Loucy (cell line): ENCODE results near the gene C4orf33.
"Not testable (repeated sequence)": the region's sequence is repeated elsewhere in the genome, so short reads cannot be mapped to it uniquely, and the experiment has no call there.

ENCODE experiments used
- H2AFZ ChIP-seq: fragments of 200-600 bp; sonication (generic); 2 replicates; pipeline ENCODE4 v1.6.0; 2016; ENCODE audit warnings: antibody characterized with exemption, mild to moderate bottlenecking, low read length, moderate library complexity
- H3F3A ChIP-seq: fragments of 200-600 bp; 2 replicates; pipeline ENCODE4 v1.6.0; 2016; ENCODE audit warnings: antibody characterized with exemption, low read depth, mild to moderate bottlenecking
- H3K27me3 ChIP-seq: fragments of 200-600 bp; sonication (generic); 2 replicates; pipeline ENCODE4 v1.6.1; 2014; ENCODE audit warnings: low read length, mild to moderate bottlenecking; ENCODE audit not compliant: insufficient read depth, poor library complexity, severe bottlenecking
- H3K36me3 ChIP-seq: fragments of 200-600 bp; sonication (generic); 2 replicates; pipeline ENCODE4 v1.6.1; 2016; ENCODE audit warnings: low read length; ENCODE audit not compliant: insufficient read depth
- H3K4me1 ChIP-seq: fragments of 200-600 bp; sonication (generic); 2 replicates; pipeline ENCODE4 v1.5.1; 2014; ENCODE audit warnings: low read length, mild to moderate bottlenecking; ENCODE audit not compliant: insufficient read depth, poor library complexity, severe bottlenecking
- H3K4me2 ChIP-seq: fragments of 200-600 bp; sonication (generic); 2 replicates; pipeline ENCODE4 v1.6.0; 2014; ENCODE audit warnings: antibody characterized with exemption, low read length, low read depth, mild to moderate bottlenecking; ENCODE audit not compliant: poor library complexity, severe bottlenecking
- H3K4me3 ChIP-seq: fragments of 200-600 bp; sonication (generic); 2 replicates; pipeline ENCODE4 v1.5.1; 2014; ENCODE audit warnings: low read length, mild to moderate bottlenecking, mixed read lengths; ENCODE audit not compliant: poor library complexity, severe bottlenecking
- H3K79me2 ChIP-seq: fragments of 200-600 bp; sonication (generic); 2 replicates; pipeline ENCODE4 v1.6.1; 2014; ENCODE audit warnings: low read length; ENCODE audit not compliant: insufficient read depth
- H3K9ac ChIP-seq: fragments of 200-600 bp; sonication (generic); 2 replicates; pipeline ENCODE4 v1.6.0; 2014; ENCODE audit warnings: mild to moderate bottlenecking, low read depth, low read length, moderate library complexity; ENCODE audit not compliant: poor library complexity, severe bottlenecking
- H3K9me2 ChIP-seq: fragments of 200-600 bp; sonication (generic); replicated peaks from 2 replicates; pipeline ENCODE4 v1.6.1; 2016; ENCODE audit warnings: low read depth, low read length, mixed read lengths
- H3K9me3 ChIP-seq: fragments of 200-600 bp; sonication (generic); 2 replicates; pipeline ENCODE4 v1.6.1; 2014; ENCODE audit warnings: mild to moderate bottlenecking, antibody characterized with exemption, low read length, low read depth; ENCODE audit not compliant: insufficient read depth
- H4K20me1 ChIP-seq: fragments of 200-600 bp; sonication (generic); 2 replicates; pipeline ENCODE4 v1.6.0; 2014; ENCODE audit warnings: antibody characterized with exemption, low read length, mild to moderate bottlenecking; ENCODE audit not compliant: insufficient read depth, poor library complexity, severe bottlenecking
- CTCF ChIP-seq: fragments of 200-600 bp; sonication (generic); conservative IDR thresholded peaks from 2 replicates; pipeline ENCODE4 v1.5.1; 2014; ENCODE audit warnings: mild to moderate bottlenecking, antibody characterized with exemption, low read length
- EZH2phosphoT487 ChIP-seq: fragments of 200-600 bp; IDR thresholded peaks from 2 replicates; pipeline ENCODE4 v1.6.1; 2018; ENCODE audit warnings: antibody characterized with exemption, mild to moderate bottlenecking, moderate library complexity, borderline replicate concordance

The C4orf33 gene

DNA sequence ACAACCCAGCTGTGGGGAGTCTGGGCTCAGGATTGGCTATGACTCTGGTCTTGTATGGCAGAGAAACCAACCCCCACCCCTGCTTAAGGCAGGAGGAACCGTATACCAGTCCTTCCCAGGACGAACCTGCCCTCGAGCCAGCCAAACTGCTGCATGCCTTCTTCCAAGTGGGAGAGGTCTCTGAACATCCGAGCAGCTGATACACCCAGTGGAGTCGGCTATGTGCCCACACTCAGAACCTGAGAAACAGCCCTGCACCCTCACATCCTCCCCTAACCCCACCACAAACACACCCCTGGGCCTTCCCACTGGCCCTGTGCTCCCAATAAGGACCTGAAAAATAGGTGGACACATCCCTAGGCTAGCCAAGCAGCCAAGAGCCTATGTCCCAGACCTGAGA is 21.8 kb downstream of the C4orf33 start:
- Histone ChIP-seq H3K9ac (no peak overlapping the region), H3K36me3 (no peaks in the 10 kb centered on the region), H3K4me2 (no peak overlapping the region), H3K9me2 (no peaks in the 10 kb centered on the region), H3K4me3 (no peak overlapping the region), H3K4me1 (no peaks in the 10 kb centered on the region), H3K27me3 (no peaks in the 10 kb centered on the region), H2AFZ (no peak overlapping the region), H3K79me2 (no peaks in the 10 kb centered on the region), H3K9me3 (no peaks in the 10 kb centered on the region), H3F3A (no peaks in the 10 kb centered on the region), H4K20me1 (no peaks in the 10 kb centered on the region)
- no peak for TF ChIP-seq CTCF

GRCh38 chr4:129126614-129127013 is 30.7 kb downstream of the C4orf33 start:
- not testable (repeated sequence) for H3K79me2 ChIP-seq, H3K9ac ChIP-seq, H3K9me2 ChIP-seq, H3K4me1 ChIP-seq, H3F3A ChIP-seq, H3K36me3 ChIP-seq, H3K4me2 ChIP-seq, H3K9me3 ChIP-seq, H3K27me3 ChIP-seq, H2AFZ ChIP-seq, H4K20me1 ChIP-seq, H3K4me3 ChIP-seq

DNA sequence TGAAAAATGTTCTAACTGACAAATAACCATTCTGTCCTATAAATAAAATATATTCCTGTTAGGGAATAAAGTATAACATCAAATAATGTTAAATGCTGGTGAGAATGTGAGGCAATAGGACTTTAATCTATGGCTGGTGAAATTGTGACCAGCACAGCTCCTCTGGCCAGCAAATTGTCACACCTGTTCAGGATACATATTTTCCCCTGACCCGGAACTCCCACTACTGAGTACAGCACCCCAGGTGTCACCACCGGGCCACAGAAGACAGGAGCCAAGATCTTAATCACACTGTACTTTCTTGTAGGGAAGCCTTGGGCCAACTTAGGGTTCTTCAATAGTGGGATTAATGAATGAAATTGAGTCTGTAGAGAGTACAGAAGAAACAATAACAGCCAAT is 33.2 kb downstream of the C4orf33 start:
- Histone ChIP-seq H3K9me2 (no peaks in the 10 kb centered on the region), H3K27me3 (no peaks in the 10 kb centered on the region), H3K4me1 (no peaks in the 10 kb centered on the region), H4K20me1 (no peaks in the 10 kb centered on the region), H3F3A (no peaks in the 10 kb centered on the region), H3K4me3 (no peak overlapping the region), H3K4me2 (no peak overlapping the region), H3K9me3 (no peaks in the 10 kb centered on the region), H3K36me3 (no peaks in the 10 kb centered on the region), H2AFZ (no peak overlapping the region), H3K9ac (no peak overlapping the region), H3K79me2 (no peaks in the 10 kb centered on the region)
- TF ChIP-seq EZH2phosphoT487, result no peak
- TF ChIP-seq CTCF, result no peak

- Histone ChIP-seq H3K36me3 (no peaks in the 10 kb centered on the region), H3K9me2 (no peaks in the 10 kb centered on the region), H3K9ac (no peak overlapping the region), H3F3A (no peaks in the 10 kb centered on the region), H4K20me1 (no peaks in the 10 kb centered on the region), H3K9me3 (no peaks in the 10 kb centered on the region), H2AFZ (no peak overlapping the region), H3K4me1 (no peaks in the 10 kb centered on the region), H3K27me3 (no peaks in the 10 kb centered on the region), H3K4me2 (no peak overlapping the region), H3K4me3 (no peak overlapping the region), H3K79me2 (no peaks in the 10 kb centered on the region)
- TF ChIP-seq CTCF, result no peak
- no peak for TF ChIP-seq EZH2phosphoT487
These were observed 35.4 kb downstream of the C4orf33 start for GRCh38 chr4:129131343-129131742.
